Measurements from ENCODE around the gene TPK1.
A peak's percentile ranks its signal among the peaks of the same experiment; 100 is the strongest.

Gene TPK1

DNA sequence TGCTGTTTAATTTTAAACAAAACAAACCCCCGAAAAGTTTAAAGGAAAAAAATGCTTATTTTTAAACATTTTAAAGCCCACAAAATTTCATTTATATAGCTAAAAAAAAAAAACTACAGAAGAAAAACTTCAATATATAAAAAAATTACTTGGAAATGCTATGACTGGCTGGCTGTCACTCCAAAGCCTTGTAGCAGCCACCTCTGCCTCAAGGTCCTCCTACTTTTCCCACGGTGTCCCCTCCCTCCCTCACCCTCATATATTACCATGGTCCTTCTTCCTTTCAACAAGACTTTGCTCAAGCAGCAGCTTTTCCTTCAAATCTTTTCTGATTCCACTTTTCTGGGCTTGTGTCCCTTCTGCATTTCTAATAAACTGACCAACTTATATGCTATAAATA, 122.0 kb downstream of the TPK1 start:
- DNase-seq, result no peak

DNA sequence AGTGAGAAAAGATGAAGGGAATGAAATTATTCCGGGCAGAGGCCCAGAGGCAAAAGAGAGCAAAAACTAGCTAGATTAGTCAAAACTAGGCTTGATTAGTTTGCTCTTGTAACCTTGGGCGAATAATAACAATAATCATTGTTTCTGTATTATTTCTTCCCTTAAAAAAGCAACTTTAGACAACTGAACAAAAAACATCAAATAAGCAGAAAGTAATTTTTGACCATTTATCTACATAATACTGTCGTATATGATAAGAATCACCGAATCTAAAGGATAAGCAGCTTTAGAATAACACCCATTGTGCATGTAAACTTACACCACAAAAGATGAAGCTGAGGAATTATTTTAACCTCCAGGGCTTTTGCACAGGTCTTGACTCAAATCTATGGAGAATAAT, 125.1 kb downstream of the TPK1 start:
- no peak for DNase-seq

DNA sequence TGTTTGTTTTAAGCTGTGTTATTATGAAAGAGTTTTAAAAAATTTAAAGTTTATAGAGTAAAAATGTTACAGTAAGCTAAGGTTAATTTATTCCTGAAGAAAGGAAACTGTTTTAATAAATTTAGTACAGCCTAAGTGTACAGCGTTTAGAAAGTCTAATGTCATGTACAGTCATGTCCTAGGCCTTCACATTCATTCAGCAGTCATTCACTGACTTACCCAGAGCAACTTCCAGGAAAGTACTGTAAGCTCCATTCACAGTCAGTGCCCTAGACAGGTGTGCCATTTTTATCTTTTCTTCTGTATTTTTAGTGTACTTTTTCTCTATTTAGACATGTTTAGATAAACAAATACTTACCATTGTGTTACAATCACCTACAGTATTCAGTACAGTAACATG, 126.8 kb downstream of the TPK1 start:
- no peak for DNase-seq

- no peak for DNase-seq
These were observed 144.6 kb downstream of the TPK1 start for GRCh38 chr7:144691240-144691639.

GRCh38 chr7:144682581-144683280, 153.1 kb downstream of the TPK1 start:
- DNase-seq, result no peak

DNA sequence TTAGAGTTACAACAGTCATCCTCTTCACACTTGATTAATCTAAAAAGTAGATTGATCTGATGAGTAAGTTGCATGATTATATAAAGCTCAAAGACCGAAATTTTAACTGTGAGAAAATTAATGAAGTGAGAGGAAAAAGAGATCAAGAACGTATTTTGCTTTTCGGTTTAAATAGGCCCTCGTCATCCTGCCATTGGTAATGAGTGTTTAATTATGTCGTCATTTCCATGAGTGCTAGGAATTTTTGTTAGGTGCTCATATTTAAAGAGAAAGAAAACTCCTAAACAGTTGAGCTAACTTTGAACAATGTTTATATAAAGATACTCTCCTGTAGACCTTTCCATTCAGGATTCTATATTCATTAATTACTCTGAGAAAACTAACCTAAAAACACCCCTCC, 159.4 kb downstream of the TPK1 start:
- no peak for DNase-seq

DNA sequence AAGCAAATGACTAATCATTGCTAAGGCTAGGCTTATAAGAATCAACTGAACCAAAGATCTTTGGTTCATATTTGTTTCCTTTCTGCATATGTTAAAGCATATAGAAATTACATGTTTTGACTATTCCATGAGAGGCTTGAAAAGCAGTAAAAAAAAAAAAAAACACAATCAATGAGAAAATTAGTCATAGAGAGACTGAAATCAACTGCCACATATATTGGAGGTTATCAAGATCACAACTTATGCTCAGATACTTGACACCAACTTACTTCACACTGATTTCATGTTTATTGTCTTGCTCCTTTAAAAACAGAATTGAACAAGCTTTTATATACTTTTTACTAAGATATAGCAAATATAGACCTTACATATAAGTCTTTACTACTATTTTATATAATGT, 161.3 kb downstream of the TPK1 start:
- DNase-seq, result no peak

DNA sequence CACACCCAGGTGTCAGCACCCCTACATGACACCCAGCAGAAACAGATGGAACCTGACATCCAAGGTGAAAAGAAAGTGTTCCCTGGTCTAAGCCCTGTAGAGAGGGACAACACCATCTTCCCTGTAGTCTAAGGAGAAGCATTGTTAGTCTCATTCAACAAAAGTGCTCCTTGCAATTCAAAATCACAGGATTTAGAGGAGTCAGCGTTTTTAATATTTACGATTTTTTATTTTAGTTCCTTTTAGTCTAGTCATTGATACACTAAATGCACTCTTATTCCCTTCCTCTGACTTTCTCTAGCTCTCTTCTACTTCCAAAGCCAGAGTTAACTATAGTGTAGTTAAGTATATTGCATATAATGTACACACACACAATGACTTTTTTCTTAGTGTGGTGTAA, 163.0 kb downstream of the TPK1 start:
- no peak for DNase-seq

DNA sequence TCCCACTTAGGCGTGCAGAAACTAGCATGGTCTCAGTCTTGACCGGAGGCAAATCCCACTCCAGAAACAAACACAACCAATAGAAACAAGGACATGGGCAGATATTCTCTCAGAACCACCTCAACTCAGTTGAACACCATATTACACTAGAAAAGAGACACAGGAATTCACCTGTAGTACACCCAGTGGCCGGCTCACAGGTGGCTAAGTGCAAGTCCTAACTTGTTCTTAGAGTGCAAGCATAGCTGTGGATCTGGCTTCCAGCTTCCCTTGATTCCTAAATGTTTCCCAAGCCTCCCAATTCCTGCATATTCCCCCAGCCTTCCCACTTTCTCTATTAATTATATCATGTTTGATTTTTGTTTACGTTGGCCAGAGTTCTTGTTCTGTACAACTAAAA, 164.4 kb downstream of the TPK1 start:
- no peak for DNase-seq

GRCh38 chr7:144670218-144670617, 165.6 kb downstream of the TPK1 start:
- peak; percentile 2 for DNase-seq

- DNase-seq, result no peak
These were observed 167.3 kb downstream of the TPK1 start for GRCh38 chr7:144668503-144668902.

DNA sequence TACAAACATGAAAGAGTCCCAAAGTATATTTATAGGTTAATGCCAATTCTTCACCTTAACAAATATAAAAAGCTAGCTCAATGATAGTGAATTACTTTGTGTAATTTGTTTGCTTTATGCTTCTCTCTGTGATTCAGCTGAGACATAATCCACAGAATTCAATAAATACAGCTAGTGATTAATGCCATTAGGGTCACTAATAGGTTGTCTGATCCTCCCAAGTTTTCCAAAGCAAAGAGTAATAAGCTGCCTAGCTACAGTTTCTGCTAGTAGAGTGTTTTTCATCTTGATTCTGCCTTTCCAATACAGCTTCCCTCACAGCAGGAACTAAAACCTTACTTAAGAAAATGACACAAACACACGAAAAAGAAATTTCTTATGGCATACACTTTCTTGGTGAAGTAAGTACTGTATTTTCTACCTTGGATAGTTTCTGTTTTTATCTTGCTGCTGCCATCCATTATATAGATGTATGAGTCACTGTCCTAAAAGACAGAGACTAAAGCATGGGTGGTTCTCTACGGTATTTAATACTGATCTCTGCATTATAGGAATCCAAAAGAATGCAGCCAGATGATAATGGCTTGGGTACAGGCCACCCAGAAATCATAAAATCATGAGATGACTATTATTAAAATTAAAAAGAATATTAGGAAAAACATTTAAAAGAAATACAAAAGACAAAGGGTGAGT, 170.0 kb downstream of the TPK1 start:
- no peak for DNase-seq

DNA sequence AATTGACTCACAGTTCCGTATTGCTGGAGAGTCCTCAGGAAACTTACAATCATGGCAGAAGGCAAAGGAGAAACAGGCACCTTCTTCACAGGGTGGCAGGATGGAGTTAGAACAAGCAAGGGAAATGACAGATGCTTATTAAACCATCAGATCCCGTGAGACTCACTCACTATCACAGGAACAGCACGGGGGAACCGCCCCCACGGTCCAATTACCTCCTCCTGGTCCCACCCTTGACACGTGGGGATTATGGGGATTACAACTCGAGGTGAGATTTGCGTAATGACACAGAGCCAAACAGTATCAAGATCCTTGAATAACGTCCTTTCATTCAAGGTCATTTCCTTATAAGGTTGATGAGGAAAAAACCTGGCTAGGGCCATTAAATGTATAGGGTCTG, 176.6 kb downstream of the TPK1 start:
- no peak for DNase-seq

- DNase-seq, result no peak
These were observed 178.8 kb downstream of the TPK1 start for GRCh38 chr7:144656965-144657517.

GRCh38 chr7:144653449-144653848, 182.4 kb downstream of the TPK1 start:
- DNase-seq, result no peak

- no peak for DNase-seq
These were observed 185.4 kb downstream of the TPK1 start for GRCh38 chr7:144650439-144650838.

DNA sequence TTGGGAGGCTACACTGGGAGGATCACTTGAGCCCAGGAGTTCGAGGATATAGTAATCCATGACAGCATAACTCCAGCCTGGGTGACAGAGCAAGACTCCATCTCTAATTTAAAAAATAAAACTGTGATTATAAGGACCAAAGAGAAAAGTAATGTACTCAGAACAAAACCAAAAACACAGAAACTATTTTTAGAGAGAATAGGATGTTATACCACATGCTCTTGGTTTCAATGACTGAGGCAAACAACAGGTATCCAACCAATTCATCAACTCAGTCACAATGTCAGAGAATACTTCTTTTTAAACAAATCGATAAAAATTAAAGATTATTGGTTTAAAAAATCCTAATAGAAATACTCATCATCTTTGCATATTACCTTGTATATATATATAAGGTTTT, 186.7 kb downstream of the TPK1 start:
- DNase-seq, result no peak

DNA sequence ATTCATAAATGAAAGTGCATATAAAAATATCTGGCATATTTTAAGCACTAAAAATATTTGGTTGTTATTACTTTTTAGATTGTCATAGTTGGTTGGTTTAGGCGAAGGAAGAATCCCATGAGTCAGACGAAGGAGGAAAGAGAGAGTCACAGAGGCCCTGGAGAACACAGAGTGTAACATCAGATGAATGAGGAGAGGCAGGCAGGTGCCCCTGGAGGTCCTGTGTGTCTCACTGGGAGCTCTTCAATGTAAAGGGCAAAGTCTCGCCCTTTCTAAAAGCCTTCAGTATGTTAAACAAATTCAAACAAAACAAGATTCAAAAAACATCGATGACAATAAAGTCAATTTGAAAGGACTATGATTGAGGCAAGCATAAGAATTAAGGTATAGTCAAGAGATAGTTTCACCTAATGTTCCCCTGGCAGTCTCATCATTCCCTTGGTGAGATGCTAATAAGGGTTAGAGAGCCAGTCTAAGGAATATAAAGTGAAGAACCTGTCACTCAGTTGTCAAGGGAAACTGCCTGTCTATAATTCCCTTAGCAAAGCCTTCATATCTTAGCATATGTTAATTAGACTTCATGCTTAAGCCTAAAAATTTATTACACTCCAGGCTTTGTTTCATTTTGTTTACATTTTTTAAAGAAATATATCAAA, 194.3 kb downstream of the TPK1 start:
- no peak for DNase-seq

- DNase-seq, result no peak
These were observed 203.1 kb downstream of the TPK1 start for GRCh38 chr7:144632724-144633123.

GRCh38 chr7:144629598-144629997, 206.3 kb downstream of the TPK1 start:
- no peak for DNase-seq

- no peak for DNase-seq
These were observed 206.8 kb downstream of the TPK1 start for GRCh38 chr7:144629011-144629410.

GRCh38 chr7:144628176-144628575, 207.7 kb downstream of the TPK1 start:
- DNase-seq, result no peak

GRCh38 chr7:144622745-144623144, 213.1 kb downstream of the TPK1 start:
- no peak for DNase-seq

GRCh38 chr7:144606261-144606660, 229.6 kb downstream of the TPK1 start:
- DNase-seq, result no peak

Measured in fibroblast of skin of right biceps (primary cell).